Heart left ventricle (tissue), 16 donors: ENCODE results near the gene PRSS57. TPM values are rescaled to one million over a fixed set of nuclear protein-coding genes. Genes with fewer than 3 reads are reported as not detected.

Experiments used
- ATAC-seq, 4 donors: fragments of 200-7000 bp; cut with Tn5 transposase; one replicate each; pipeline ENCODE4 v1.9.1; 2020 to 2022; ENCODE audit warnings: moderate library complexity in 4 of 4, mild to moderate bottlenecking in 3 of 4, moderate number of reproducible peaks in 1 of 4
- DNase-seq, 5 donors: peaks; one replicate each; pipeline ENCODE4 v3.0.0-alpha.2; 2020
- H3K27ac ChIP-seq, 12 donors: fragments of 200-600 bp; sonication (generic) in 4 of 12; one replicate each; pipeline versions ENCODE4 v1.5.0 to v1.8.0; 2016 to 2022; ENCODE audit warnings: mild to moderate bottlenecking in 2 of 12
- H3K27me3 ChIP-seq, 9 donors: fragments of 200-600 bp; sonication (generic) in 2 of 9; one replicate each; pipeline versions ENCODE4 v1.5.1 to v1.8.0; 2016 to 2022; ENCODE audit warnings: mild to moderate bottlenecking in 3 of 9
- H3K36me3 ChIP-seq, 9 donors: fragments of 200-600 bp; sonication (generic) in 2 of 9; one replicate each; pipeline versions ENCODE4 v1.5.0 to v1.8.0; 2018 to 2022; ENCODE audit warnings: mild to moderate bottlenecking in 2 of 9
- H3K4me1 ChIP-seq, 12 donors: fragments of 200-600 bp; sonication (generic) in 4 of 12; one replicate each; pipeline versions ENCODE4 v1.5.0 to v1.8.0; 2016 to 2022; ENCODE audit warnings: mild to moderate bottlenecking in 3 of 12
- H3K4me3 ChIP-seq, 12 donors: fragments of 200-600 bp; sonication (generic) in 4 of 12; one replicate each; pipeline versions ENCODE4 v1.5.0 to v1.8.0; 2017 to 2022; ENCODE audit warnings: mild to moderate bottlenecking in 9 of 12, moderate library complexity in 4 of 12
- H3K9me3 ChIP-seq, 12 donors: fragments of 200-600 bp; sonication (generic) in 4 of 12; one replicate each; pipeline versions ENCODE4 v1.5.0 to v1.8.0; 2016 to 2022; ENCODE audit warnings: mild to moderate bottlenecking in 1 of 12
- POLR2A ChIP-seq, 2 donors: fragments of 450-650 bp; IDR thresholded peaks; one replicate each; pipeline ENCODE4 v1.6.1; 2017; ENCODE audit warnings: antibody characterized with exemption in 2 of 2, mild to moderate bottlenecking in 2 of 2, moderate library complexity in 2 of 2
- WGBS, 4 donors: extraction: QIAGEN DNeasy Blood & Tissue Kit in 2 of 4; methylation state at CpG; one replicate each; pipeline versions ENCODE4 v1.1.5 to v1.1.7; 2013 to 2018; 5-methylcytosine and 5-hydroxymethylcytosine counted together
- intact Hi-C, 10 donors: fragments of 100-400 bp; cut with DNase I; formaldehyde crosslinking; loops; one replicate each; pipeline versions ENCODE4 v1.11.1 to v1.14.2; 2022
- polyA plus RNA-seq, 2 donors: library from polyadenylated mRNA; stranded (reverse); fragments of 200-250 nt; gene quantifications; one replicate each; pipeline ENCODE4 v1.2.3, GENCODE V29; 2013
- total RNA-seq, 9 donors: library from RNA; depleted of rRNA in 2 of 9; stranded (reverse); fragments of >200 nt in 2 of 9; fragmentation: NEBNext Ultra II Directional in 3 of 9; extraction: Animal tissue kit (Norgen Biotek cat#: 25700) in 3 of 9; gene quantifications; one replicate each; pipeline versions ENCODE4 v1.1.0 to v1.2.4, GENCODE V29; 2016 to 2023
- TF ChIP-seq, protein P1 (sequence below), 12 donors: fragments of 200-600 bp; sonication (generic) in 4 of 12; IDR thresholded peaks; one replicate each; pipeline versions ENCODE4 v1.5.0 to v1.8.0; 2018 to 2022; ENCODE audit warnings: antibody characterized with exemption in 12 of 12, mild to moderate bottlenecking in 5 of 12
- donor health status: ischemic (EF 13 %, LVEDD 7.1; RV severe dilation, severe dysfunction).
- donor health status: healthy with polysubstance abuse.
- donor health status: DM: no; HTN: yes; CAD: no.
- donor health status: DM: no; HTN: no; CAD: no.
- donor health status: ischemic (EF 25% LVEDD 6.9; RV normal size, moderate dysfunction).
- donor health status: ischemic (EF 25% LVEDD 5.7; RV mildly dilated, moderate dysfunction).
- donor health status: healthy.
- donor health status: DM: yes; HTN: yes; CAD: no.
- donor health status: ischemic (EF 35%, LVEDD 5.7; RV mildly dilated, moderate dysfunction).
- donor health status: nonischemic (EF 11% LVEDD 7.7; RV severe dilation, severe dysfunction).
- donor health status: DM: yes; HTN: yes; CAD: no.
- donor health status: PGD.
- donor health status: ischemic (EF 29% LVEDD 5.4; RV normal size, mild dysfunction).
- donor health status: nonischemic (EF 23%, LVEDD 6.1; RV moderate dilation, normal function).

Gene PRSS57
- total and polyA plus RNA-seq, 11 donors = not detected

DNA sequence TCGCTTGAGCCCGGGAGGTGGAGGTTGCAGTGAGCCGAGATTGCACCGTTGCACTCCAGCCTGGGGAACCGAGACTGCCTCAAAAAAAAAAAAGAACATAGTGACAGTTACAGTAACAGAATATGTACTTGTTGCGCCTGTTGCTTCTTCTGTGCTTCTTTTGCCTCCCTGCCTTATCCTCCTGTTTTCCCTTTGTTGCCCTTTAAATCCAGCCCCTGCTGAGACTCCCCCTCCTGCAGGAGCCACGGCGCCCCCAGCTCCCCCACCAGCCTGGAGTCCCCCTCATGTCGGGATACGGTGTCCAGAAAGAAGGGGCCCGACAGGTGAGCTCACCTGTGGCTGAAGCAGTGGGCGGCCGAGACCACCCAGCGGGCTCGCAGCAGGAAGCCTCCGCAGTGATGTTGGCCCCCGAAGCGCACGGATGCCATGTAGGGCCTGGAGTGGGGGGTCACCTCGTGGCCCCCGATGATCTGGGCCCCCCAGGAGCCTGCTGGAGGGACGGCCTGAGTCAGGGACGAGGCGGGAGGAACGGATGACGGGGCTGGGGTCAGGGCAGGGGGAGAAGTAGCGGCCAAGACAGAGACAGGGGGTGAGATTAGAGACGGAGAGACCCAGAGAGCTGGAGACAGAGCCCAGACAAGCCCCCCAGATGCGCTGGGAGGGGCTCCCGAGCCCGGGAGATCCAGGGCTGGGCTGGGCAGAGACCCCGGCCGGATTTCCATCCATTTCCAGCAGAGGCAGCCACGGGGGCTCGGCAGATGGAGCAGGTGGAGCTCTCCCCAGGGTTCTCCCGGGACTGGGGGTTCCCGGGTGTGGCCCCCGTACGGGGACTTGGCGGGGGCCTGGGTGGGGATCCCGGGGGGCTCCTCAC lies 536 bp downstream of the PRSS57 start:
- Histone ChIP-seq H3K27ac (no peak overlapping the region), H3K36me3 (no peaks in the 10 kb centered on the region), H3K9me3 (no peaks in the 10 kb centered on the region), H3K4me3 (peak overlapping the region in 1 of 12 donors; percentile 5), H3K4me1 (peaks cover 0 to 15% (median 0%) of the 10 kb centered on the region in 12 donors), H3K27me3 (peaks cover 0 to 17% (median 5%) of the 10 kb centered on the region in 9 donors)
- WGBS, 4 donors = 44 to 55% (median 50%) methylated on average over 22 to 41 of the region's 41 CpGs
- TF ChIP-seq POLR2A (IDR thresholded peaks at IDR 0.05) = no peak
- TF ChIP-seq, protein P1, sequence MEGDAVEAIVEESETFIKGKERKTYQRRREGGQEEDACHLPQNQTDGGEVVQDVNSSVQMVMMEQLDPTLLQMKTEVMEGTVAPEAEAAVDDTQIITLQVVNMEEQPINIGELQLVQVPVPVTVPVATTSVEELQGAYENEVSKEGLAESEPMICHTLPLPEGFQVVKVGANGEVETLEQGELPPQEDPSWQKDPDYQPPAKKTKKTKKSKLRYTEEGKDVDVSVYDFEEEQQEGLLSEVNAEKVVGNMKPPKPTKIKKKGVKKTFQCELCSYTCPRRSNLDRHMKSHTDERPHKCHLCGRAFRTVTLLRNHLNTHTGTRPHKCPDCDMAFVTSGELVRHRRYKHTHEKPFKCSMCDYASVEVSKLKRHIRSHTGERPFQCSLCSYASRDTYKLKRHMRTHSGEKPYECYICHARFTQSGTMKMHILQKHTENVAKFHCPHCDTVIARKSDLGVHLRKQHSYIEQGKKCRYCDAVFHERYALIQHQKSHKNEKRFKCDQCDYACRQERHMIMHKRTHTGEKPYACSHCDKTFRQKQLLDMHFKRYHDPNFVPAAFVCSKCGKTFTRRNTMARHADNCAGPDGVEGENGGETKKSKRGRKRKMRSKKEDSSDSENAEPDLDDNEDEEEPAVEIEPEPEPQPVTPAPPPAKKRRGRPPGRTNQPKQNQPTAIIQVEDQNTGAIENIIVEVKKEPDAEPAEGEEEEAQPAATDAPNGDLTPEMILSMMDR (IDR thresholded peaks at IDR 0.05) = no peak
- ATAC-seq = peak in 1 of 4 donors; percentile 27
- intact Hi-C loops = no loop called here
- no peak for DNase-seq

DNA sequence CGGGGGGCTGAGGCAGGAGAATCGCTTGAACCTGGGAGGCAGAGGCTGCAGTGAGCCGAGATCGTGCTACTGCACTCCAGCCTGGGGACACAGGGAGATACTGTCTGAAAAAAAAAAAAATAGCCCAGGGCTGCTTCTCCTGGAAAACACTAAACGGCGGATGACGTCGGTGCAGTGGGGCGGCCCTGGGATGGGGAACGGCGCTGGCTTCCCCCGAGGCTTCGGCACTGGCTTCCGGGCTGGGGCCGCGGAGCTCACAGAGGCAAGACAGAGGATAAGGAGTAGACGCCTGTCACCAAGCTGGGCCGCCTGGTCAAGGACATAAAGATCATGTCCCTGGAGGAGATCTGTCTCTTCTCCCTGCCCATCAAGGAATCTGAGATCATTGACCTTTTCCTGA lies 5.0 kb downstream of the PRSS57 start:
- TF ChIP-seq POLR2A (IDR thresholded peaks at IDR 0.05) = no peak
- ATAC-seq = peak in 2 of 4 donors; percentile 32 to 33
- no peak overlapping the region for H3K27ac ChIP-seq
- intact Hi-C loops = no loop called here
- peaks cover 0 to 7% (median 0%) of the 10 kb centered on the region in 12 donors for H3K4me1 ChIP-seq
- 47 to 67% (median 60%) methylated on average over 18 of the region's 18 CpGs for WGBS, 4 donors
- H3K36me3 ChIP-seq = no peaks in the 10 kb centered on the region
- no peak overlapping the region for H3K4me3 ChIP-seq
- H3K9me3 ChIP-seq = no peaks in the 10 kb centered on the region
- peaks cover 0 to 3% (median 0%) of the 10 kb centered on the region in 9 donors for H3K27me3 ChIP-seq
- peak in 3 of 5 donors; percentile 48 to 74 (median 67) for DNase-seq

DNA sequence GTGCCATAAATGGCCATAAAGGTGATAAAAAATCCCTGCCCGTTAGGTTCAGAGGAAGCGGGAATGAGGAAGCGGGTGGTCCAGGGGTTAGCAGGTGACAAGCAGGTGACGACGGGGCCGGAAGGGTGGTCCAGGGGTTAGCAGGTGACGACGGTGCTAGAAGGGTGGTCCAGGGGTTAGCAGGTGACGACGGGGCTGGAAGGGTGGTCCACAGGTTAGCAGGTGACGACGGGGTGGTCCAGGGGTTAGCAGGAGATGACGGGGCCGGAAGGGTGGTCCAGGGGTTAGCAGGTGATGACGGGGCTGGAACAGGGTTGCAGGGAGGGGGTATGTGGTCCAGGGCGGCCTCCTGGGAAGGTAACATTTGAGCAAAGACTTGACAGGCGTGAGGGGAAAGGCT lies 6.3 kb downstream of the PRSS57 start:
- H3K9me3 ChIP-seq = no peaks in the 10 kb centered on the region
- DNase-seq (no peak), ATAC-seq (no peak)
- H3K27me3 ChIP-seq = no peaks in the 10 kb centered on the region
- TF ChIP-seq, protein P1 (IDR thresholded peaks at IDR 0.05) = no peak
- TF ChIP-seq POLR2A (IDR thresholded peaks at IDR 0.05) = no peak
- H3K4me1 ChIP-seq = no peaks in the 10 kb centered on the region
- no peak overlapping the region for H3K4me3 ChIP-seq
- 73 to 96% (median 91%) methylated on average over 17 of the region's 17 CpGs for WGBS, 4 donors
- no peak overlapping the region for H3K27ac ChIP-seq
- intact Hi-C loops = no loop called here
- no peaks in the 10 kb centered on the region for H3K36me3 ChIP-seq

DNA sequence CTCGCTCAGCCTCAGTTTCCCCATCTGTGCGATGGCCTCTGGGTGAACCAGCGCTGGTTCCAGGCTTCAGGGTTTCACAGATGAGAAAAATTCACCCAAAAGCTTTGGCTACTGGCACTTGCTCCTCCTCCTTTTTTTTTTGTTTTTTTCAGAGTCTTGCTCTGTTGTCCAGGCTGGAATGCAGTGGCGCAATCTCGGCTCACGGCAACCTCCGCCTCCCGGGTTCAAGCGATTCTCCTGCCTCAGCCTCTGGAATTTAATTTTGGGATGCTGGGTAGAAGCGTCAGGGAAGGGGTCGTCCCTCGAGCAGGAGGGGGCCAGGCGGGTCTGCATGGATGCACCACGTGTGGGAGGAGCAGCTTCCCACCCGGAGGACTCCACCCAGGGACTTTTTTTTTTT lies 7.0 kb downstream of the PRSS57 start:
- no peak for DNase-seq
- TF ChIP-seq, protein P1 (IDR thresholded peaks at IDR 0.05) = no peak
- WGBS, 4 donors = 60 to 73% (median 67%) methylated on average over 15 of the region's 15 CpGs

More for the DNA sequence above, 7.0 kb downstream of the PRSS57 start:
- intact Hi-C loops = no loop called here
- Histone ChIP-seq H3K27me3 (no peaks in the 10 kb centered on the region), H3K36me3 (no peaks in the 10 kb centered on the region), H3K4me1 (no peaks in the 10 kb centered on the region), H3K9me3 (no peaks in the 10 kb centered on the region), H3K4me3 (no peak overlapping the region), H3K27ac (no peak overlapping the region)
- ATAC-seq = no peak
